GM21390 (cell line): ENCODE results near the gene C3orf49.

Source experiments
- ATAC-seq: cut with Tn5 transposase; IDR thresholded peaks from one replicate; pipeline ENCODE4 v1.9.1; 2021; ENCODE audit not compliant: unreplicated experiment

C3orf49 gene

DNA sequence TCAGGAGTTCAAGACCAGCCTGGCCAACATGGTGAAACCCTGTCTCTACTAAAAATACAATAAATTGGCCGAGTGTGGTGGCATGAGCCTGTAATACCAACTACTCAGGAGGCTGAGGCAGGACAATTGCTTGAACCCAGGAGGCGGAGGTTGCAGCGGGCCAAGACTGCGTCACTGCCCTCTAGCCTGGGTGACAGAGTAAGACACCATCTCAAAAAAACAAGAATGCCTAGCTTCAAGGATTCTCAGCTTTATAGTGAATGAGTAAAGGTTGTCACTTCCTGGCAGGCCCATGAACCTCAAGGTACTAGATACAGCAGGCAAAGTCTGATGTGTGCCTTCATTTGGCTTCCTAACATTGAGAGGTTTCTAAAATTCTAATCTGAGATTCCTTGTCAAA, 30.1 kb downstream of the C3orf49 start:
- no peak for ATAC-seq

DNA sequence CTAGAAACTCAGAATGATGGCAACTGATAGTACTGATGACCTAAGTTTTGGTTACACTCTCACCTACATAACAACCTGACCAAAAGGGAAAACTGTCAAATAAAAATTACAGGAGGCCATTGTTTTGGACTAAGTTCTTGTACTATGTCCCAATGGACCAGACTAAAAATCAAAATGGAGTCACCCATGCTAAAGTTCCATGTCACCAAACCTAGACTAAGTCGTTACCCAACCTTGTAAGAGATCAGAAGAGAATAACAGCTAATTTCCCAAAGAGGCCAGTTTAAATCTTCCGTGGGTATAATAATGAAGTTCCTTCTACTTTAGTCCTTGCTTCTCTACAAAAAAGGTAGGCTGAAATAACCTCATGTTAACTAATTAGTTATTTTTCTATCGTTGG, 32.2 kb downstream of the C3orf49 start:
- ATAC-seq, result no peak

DNA sequence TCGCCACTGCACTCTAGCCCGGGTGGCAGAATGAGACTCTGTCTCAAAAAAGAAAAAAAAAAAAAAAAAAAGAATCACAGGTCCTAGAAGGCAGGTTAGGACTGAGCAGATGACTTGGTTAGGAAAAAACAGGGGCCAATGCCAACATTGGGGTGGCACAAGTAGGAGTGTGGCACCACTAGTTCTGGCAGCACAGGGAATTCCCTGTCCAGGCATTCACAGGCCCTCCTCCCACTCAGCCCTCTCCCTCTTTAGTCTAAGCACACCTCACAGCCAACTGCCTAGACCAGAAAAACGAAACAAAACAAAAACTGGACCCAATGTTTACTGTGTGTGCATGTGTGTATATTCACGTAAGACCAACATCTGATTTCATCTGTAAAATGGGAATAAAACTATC, 34.0 kb downstream of the C3orf49 start:
- ATAC-seq, result no peak

DNA sequence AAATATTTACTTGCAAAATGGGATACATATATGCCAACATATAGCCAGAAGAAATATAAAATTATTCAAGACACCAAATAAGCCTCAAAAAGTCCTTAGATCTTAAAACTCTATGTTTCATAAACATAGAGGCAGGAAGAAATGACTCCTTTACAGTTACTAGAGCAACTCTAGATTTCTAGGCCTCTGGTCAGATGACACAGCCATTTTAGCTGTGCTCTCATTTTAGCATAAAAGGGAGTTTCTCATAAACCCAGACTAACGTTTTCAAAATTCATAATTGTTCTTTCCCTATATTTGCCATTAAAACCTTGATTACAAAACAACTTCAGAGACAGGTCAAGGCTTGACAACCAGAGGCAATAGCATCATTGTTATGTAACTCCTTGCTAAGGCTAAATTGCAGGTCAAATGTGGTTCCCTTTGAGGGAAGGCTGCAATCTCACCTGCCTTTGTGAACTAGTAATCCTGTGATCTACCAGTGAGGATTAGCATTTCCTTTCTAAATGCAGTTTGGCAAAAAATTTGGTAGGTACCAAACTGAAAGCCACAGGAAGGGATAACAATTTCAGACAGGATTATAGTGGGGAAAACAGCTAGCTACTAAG, 36.3 kb downstream of the C3orf49 start:
- no peak for ATAC-seq

DNA sequence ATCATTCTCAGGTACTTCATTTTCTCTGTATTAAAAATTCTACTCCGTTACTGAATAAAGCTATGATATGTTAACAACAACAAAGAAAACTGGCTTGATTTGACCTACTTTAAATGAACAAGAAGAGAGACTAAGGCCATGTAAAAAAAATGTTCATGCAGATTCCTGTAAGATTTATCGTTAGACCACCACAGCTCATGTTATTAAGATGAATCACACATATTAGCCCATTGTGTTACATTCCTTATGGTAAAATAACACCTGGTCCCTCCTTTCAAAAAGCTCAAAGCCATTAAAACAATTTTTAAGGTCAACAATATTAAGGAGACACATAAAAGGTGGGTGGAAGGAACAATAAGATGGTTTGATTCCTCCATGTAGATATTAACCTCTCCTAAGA, 38.2 kb downstream of the C3orf49 start:
- ATAC-seq, result no peak

DNA sequence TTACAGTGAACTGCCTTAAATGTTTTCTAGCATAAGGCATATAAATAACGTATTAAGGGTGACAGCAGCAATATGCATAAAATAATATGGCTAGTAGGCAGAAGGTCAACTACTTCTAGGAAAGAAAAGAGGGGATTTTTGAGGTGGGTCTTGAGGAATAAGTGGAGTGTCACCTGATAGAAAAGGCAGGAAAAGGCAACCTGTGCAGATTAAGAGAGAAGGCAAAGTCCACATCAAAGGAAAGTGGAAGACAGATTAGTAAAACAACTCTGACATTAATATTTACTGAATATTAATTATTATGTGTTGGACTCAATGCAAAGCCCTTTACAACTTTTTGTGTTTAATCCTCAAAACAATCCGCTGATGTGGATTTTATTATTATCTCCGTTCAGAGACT, 41.7 kb downstream of the C3orf49 start:
- no peak for ATAC-seq

DNA sequence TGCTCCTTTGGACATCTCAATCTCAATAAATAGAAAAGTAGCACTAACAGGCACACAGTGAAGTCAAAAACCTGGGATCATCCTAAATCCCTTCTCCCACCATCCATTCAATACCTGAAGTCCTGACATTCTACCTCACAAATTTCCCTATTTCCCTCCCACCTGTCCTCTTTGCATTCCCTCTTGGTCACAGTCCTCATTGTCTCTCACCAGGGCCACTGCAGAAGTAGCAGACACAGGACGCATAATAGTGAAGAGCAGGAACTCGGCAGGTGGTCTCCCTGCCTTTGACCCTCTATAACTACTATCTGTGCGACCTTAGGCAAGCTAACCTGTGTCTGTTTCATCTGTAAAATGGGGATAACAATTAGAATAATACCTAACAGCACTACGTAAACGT, 42.2 kb downstream of the C3orf49 start:
- ATAC-seq, result no peak

DNA sequence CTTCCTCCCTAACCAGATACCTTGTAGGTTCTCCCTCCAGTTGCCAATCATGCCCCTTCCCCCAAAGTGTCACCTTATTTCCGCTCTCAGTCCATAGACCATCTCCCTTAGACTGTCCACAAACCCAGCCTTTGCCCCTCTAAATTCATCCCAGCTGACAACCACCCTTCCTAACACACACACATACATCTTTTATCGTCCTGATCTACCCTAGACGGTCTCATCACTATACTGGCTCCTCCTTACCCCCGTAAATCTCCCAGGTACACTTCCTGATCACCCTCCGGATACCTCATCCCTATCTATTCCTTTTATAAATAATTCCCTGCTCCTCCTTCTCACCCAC, 43.7 kb downstream of the C3orf49 start:
- ATAC-seq, result peak; percentile 2

DNA sequence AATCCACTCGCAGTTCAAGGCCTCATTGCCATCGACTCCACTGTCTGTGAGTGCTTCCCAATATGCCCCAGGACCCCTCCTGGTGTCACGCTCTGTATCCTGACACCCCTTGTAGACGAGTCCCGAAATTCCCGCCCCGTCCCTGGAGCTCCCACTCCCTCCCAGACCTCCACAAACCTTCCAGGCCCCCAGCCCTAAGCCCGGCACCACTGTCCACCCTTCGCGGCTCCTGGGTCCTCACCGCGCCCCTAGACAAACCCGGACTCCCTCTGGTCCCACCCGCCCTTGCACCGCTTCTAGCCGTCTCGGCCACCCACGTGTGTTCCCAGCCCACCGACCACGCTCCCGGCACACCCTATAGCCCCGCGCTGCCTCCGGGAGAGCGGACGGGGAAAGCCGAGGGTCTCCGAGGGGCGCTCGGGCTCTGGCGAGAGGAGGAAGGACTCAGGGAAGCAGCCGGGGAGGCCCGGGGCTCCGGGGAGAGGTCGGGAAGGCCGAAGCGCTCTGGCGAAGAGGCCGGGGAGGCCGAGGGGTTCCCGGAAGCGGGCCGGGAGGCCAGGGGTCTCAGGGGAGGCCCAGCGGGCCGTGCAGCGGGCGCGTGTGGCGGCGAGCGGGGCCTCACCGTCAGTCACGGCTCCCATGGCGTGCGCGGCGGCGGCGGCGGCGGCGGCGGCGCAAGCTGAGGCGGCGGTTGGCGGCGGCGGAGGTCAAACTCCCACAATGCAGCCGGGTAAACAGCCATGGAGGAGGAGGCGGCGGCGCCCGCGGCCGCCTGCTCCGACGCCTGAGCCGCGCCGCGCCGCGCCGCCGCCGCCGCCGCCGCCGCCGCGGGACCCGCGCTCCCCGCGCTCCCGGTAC, 44.3 kb downstream of the C3orf49 start, which contains the start of the genes ATXN7 and THOC7:
TSS of gene ATXN7 (plus strand) at position 718 of the 858 bp plus-strand sequence. CDS start 48,732 bp downstream, outside the sequence.
TSS of gene THOC7 (minus strand) at position 656 of the 858 bp plus-strand sequence. CDS start at position 641, 15 bp downstream.
- ATAC-seq, result peak; percentile 72

DNA sequence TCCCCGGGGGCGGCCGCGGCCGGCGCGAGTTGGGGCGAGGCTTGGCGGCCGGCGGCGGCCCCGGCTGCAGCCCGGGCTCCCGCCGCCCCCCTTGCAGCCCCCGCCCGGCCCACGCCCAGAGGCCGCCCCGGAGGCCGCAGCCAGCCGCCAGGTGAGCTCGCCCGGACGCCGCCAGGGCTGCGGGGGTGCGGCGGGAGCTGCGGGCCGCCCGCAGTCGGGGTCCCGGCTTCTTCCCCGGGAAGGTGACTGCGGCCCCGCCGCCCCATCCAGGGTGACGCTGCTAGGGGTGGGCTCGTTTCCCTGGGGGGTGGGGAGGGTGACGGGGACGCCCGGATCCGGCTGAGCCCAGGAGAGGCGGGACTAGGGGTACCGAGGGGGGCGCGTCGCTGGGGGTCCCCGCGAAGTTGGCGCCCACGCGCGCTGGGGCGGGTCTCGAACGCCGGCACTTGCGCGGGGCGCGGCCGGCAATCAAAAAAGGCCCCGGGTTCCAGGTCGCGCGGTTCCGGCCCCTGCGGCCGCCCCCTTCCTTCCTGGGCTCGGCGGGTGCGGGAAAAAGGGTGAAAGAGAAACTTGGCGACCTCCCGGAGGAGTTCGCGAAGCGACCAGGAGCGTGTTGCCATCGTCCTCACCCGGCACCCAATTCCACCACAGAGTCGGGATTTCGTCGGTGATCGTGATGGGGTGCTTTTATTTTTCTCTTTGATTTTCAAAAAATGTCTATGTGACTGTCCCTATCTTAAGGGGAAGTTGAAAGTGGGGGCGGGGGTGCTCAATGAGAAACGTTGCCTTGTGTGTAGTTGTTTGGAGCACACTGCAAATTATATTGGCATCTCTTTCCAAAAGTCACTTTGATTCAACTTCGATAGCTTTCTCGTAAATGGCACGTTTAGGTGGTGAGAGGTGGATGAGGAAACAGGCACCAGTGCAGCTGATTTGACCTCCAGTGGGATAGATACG, 45.2 kb downstream of the C3orf49 start:
- peak; percentile 41 for ATAC-seq

DNA sequence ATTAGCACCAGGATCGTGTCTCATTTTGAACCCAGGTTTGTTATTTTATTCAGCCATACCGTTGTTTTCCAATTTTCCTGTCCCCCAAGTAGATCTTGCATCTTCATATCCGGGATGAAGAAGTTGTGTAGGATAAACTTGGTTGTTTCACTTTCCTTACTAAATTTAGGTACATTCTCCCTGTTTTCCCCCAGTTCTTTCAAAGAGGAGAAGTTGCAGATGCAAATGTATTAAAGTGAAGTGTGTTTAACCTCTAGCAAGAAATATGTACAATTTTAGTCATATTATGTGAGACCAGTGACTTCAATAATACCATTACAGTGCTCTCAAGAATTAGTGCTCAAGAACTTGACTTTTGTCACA, 45.8 kb downstream of the C3orf49 start:
- no peak for ATAC-seq

DNA sequence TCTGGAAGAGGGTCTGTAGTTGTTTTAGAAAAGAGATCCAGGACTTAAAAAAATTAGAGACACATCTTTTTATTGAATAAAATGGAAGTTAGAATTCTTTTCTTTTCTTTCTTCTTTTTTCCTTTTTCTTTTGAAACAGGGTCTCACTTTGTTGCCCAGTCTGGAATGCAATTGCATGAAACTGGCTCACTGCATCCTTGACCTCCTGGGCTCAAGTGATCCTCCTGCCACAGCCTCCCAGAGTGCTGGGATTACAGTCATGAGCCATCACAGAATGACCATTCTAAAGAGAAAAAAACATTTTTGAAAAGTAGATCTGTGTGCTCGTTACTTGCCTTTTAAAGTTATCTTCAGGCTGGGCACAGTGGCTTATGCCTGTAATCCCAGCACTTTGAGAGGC, 48.1 kb downstream of the C3orf49 start:
- ATAC-seq, result no peak

DNA sequence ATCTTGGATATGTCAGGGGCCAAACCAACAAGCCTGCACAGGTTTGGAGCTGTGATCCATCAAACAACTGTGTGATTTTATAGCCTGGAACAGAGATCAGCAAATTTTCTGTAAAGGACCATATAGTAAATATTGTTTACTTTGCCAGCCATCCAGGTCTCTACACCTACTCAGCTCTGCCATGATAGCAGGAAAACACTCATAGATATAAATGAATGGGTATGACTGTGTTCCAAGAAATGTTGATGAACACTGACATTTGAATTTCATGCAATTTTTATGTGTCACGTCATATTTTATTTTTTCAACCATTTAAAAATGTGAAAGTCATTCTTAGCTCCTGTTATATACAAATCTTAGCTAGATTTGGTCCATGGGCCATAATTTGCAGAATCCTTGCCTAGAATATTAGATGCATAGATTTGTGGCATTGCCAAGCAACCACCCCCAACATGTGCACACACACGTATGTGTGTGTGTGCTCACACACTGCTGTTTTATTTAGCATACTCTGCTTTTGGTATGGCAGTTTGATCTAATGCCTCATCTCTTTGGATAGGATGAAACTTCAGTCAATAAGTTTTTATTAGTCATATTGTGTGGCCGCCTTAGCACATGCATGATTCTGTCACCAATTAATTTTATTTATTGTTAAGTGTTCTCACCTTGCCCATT, 51.0 kb downstream of the C3orf49 start:
- no peak for ATAC-seq

DNA sequence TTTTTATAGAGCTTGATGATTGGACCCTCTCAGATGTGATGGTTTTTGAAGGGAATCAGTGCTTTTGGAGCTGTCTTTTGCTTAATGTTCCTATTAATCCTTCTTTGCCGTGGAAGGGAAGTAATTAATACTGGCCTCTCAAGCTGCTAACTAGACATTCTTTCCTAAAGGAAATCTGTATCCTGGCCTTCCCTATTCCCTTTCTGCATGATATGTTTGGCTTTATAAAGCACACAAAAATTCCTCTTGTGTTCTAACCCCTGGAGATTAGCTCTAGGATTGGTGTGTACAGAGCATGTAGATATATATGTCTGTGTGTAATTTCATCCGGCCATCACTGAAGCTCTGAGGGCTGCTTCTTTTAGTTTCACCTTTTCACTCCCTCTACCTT, 51.5 kb downstream of the C3orf49 start:
- ATAC-seq, result no peak

DNA sequence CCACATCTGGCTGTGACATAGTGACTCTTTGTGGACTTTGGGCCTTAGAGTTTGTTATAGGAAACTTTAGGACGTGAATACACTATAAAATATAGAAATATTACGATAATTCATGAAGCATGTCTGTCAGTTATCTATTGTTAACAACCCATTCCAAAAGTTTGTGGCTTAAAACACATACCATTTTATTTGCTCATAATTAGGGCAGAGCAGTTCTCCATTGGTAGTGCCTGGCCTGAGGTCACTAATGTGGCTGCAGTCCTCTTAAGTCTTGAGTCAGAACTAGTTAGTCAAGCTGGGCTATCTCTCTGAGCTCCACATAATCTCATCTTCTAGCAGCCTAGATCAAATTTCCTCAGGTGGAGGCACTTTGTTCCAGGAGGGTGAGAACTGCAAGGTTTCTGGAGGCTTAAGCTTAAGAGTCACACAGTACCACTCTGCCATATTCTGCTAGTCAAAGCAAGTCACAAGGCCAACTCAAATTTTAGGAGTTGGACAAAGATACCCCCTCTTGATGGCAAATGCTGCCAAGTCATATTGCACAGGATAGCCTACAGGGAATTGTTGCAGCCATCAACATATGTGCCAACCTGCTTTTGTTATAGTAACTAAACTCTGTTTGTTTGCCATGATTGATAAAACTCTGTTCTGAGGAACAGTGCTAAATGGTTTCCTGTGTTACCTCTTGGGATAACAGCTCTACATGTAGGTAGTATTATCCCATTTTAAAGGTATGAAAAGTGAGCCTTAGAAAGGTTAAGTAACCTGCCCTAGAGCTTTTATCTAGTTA, 53.2 kb downstream of the C3orf49 start:
- no peak for ATAC-seq

DNA sequence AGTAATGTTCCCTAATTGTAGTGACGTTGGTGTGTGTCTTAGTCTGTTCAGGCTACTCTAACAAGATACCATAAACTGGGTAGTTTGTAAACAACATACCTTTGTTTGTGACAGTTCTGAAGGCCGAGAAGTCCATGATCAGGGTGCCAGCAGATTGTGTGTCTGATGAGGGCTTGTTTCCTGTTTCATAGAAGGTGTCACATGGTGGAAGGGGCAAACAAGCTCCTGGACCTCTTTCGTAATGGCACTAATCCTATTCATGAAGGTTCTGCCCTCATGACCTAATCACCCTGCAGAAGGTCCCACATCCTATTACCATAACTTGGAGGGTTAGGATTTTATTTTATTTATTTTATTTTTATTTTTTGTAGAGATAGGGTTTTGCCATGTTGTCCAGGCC, 55.7 kb downstream of the C3orf49 start:
- ATAC-seq, result no peak

DNA sequence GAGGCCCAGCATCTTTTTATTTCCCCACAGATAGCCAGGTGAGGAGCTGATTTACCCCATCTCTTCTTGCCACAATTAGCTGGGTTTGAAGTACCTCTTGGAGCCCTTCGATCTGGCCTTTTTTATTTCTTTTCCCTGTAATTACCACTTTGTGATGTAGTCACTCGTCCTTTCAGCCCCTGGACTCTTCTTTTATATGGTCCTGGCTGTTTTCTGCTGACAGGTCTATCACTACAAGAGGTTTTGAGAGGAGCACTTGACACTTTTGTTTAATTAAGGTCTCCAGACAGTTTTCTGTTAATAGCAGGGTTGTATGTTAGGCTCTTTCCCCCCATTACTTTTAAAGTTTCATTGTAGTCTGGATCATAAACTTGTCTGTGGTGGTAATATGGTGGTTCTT, 56.4 kb downstream of the C3orf49 start:
- ATAC-seq, result no peak

DNA sequence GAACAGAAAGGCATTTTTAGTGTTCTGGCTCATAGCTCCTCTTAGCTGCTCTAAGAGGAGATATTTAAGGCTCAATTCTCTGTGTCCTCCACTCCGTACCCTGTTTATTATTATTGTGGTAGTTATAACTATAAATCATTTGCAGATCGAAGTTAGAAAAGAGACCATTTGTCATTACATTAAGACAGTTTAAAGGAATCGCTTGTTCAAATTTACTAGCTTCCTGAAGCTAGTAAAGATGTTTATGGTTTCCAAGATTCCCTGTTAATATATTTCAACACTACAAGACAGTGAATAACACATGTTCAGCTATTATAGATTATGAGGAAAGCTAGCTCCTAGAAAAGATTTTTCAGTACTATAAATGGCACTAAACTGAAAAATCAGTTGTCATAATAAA, 57.2 kb downstream of the C3orf49 start:
- no peak for ATAC-seq

DNA sequence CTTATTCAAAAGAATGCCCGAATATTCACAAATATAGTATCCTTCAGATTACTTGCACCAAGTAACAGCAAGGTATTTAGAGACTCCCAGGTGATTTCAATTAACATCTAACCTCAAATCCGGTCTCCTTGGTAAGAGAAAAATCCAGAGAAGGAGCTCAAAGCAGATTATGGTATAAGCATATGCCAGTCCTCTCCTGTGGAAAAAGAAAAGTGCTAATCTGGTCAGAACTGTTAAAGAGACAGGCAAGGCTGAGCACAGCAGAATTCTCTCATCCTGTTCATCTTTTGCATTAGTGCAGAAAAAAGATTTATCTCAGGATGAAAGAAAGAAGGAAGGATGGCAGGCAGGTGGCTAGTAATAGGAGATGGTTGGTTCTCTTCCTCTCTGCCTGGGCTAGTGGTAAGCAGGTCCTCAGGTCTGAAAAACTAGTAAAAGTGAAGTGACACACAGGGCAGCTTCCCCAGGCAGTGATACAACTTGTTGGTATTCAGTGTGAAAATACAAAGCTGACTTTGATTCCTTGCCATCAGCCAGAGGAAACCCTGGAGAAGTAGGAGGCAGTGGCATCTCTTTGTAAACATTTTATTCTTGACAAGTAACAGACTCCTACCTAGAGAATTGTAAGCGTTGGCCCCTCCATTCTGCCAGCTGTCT, 58.8 kb downstream of the C3orf49 start:
- ATAC-seq, result no peak
